Panc1 (cell line): ENCODE results near the gene SKOR1.

ENCODE experiments used
- POLR2AphosphoS5 ChIP-seq: IDR thresholded peaks from 2 replicates; pipeline ENCODE4 v1.6.1; 2012; ENCODE audit warnings: mild to moderate bottlenecking, low read depth, low read length, moderate library complexity
- TF ChIP-seq, protein P1 (sequence below): fragments of 450-650 bp; IDR thresholded peaks from 2 replicates; pipeline ENCODE4 v1.5.1; 2017; ENCODE audit warnings: mild to moderate bottlenecking
- TF ChIP-seq, protein P2 (sequence below), 2 experiments: IDR thresholded peaks; 2 replicates each; pipeline ENCODE4 v1.6.1; 2011 to 2012; ENCODE audit warnings: low read depth in 2 of 2, control low read depth in 1 of 2, low read length in 1 of 2, mild to moderate bottlenecking in 1 of 2, moderate library complexity in 1 of 2; ENCODE audit not compliant: insufficient read depth in 1 of 2

DNA sequence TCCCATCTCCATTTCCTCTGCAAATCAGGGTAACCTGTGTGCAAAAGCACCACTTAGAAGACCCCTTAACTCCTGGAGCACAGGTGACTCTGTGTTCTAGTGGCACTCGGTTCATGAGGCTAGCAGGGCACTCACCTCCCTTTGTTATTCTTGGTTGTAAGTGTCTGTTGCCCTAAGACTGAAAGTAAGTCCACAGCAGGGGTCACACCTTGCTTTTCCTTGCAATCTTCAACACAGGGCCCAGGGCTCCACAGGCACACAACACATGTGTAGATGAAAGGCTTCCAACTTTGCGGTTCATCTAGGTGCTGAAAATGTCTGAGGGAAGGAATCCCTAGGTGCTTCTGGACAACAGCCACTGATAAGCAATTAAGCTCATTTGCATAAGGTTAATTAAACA is 11.6 kb downstream of the SKOR1 start:
- TF ChIP-seq, protein P1, sequence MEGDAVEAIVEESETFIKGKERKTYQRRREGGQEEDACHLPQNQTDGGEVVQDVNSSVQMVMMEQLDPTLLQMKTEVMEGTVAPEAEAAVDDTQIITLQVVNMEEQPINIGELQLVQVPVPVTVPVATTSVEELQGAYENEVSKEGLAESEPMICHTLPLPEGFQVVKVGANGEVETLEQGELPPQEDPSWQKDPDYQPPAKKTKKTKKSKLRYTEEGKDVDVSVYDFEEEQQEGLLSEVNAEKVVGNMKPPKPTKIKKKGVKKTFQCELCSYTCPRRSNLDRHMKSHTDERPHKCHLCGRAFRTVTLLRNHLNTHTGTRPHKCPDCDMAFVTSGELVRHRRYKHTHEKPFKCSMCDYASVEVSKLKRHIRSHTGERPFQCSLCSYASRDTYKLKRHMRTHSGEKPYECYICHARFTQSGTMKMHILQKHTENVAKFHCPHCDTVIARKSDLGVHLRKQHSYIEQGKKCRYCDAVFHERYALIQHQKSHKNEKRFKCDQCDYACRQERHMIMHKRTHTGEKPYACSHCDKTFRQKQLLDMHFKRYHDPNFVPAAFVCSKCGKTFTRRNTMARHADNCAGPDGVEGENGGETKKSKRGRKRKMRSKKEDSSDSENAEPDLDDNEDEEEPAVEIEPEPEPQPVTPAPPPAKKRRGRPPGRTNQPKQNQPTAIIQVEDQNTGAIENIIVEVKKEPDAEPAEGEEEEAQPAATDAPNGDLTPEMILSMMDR: no peak
- TF ChIP-seq, protein P2, sequence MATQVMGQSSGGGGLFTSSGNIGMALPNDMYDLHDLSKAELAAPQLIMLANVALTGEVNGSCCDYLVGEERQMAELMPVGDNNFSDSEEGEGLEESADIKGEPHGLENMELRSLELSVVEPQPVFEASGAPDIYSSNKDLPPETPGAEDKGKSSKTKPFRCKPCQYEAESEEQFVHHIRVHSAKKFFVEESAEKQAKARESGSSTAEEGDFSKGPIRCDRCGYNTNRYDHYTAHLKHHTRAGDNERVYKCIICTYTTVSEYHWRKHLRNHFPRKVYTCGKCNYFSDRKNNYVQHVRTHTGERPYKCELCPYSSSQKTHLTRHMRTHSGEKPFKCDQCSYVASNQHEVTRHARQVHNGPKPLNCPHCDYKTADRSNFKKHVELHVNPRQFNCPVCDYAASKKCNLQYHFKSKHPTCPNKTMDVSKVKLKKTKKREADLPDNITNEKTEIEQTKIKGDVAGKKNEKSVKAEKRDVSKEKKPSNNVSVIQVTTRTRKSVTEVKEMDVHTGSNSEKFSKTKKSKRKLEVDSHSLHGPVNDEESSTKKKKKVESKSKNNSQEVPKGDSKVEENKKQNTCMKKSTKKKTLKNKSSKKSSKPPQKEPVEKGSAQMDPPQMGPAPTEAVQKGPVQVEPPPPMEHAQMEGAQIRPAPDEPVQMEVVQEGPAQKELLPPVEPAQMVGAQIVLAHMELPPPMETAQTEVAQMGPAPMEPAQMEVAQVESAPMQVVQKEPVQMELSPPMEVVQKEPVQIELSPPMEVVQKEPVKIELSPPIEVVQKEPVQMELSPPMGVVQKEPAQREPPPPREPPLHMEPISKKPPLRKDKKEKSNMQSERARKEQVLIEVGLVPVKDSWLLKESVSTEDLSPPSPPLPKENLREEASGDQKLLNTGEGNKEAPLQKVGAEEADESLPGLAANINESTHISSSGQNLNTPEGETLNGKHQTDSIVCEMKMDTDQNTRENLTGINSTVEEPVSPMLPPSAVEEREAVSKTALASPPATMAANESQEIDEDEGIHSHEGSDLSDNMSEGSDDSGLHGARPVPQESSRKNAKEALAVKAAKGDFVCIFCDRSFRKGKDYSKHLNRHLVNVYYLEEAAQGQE (IDR thresholded peaks at IDR 0.05; ENCODE audit: insufficient read depth in 1 of 2, low read depth in 2 of 2, low read length in 1 of 2): no peak
- TF ChIP-seq POLR2AphosphoS5: no peak
